ENCODE measurements around the gene TBL3. TPM values are rescaled to one million over a fixed set of nuclear protein-coding genes. Genes with fewer than 3 reads are reported as not detected.

TBL3 gene
- polyA plus RNA-seq, 1 donor = 32.9 TPM

GRCh38 chr16:2028620-2029220, 56.9 kb downstream of the TBL3 start:
- Histone ChIP-seq H3K27ac (ENCODE audit: low read length) (no peak overlapping the region), H3K4me3 (ENCODE audit: low read length) (no peak overlapping the region), H3K36me3 (ENCODE audit: control insufficient read depth, insufficient read depth, low read length) (peaks cover 9% of the 10 kb centered on the region), H3K4me1 (ENCODE audit: control insufficient read depth, insufficient read depth, low read length) (peaks cover 19% of the 10 kb centered on the region), H3K27me3 (ENCODE audit: control insufficient read depth, insufficient read depth, low read length) (peaks cover 21% of the 10 kb centered on the region), H3K9me3 (ENCODE audit: control insufficient read depth, low read depth, low read length) (no peaks in the 10 kb centered on the region)
- no CpG with 5 or more reads among the region's 18 CpGs for WGBS (ENCODE audit: insufficient coverage, low lambda C conversion rate)
- DNase-seq = no peak

GRCh38 chr16:2029350-2029749, 57.5 kb downstream of the TBL3 start:
- H3K9me3 ChIP-seq (ENCODE audit: control insufficient read depth, low read depth, low read length) = peaks cover 3% of the 10 kb centered on the region
- WGBS (ENCODE audit: insufficient coverage, low lambda C conversion rate) = no CpG with 5 or more reads among the region's 22 CpGs
- no peak for DNase-seq
- no peak overlapping the region for H3K4me3 ChIP-seq (ENCODE audit: low read length)
- H3K4me1 ChIP-seq (ENCODE audit: control insufficient read depth, insufficient read depth, low read length) = peaks cover 16% of the 10 kb centered on the region
- no peak overlapping the region for H3K27ac ChIP-seq (ENCODE audit: low read length)
- peaks cover 21% of the 10 kb centered on the region for H3K27me3 ChIP-seq (ENCODE audit: control insufficient read depth, insufficient read depth, low read length)
- peaks cover 9% of the 10 kb centered on the region for H3K36me3 ChIP-seq (ENCODE audit: control insufficient read depth, insufficient read depth, low read length)

GRCh38 chr16:2030036-2030435, 58.2 kb downstream of the TBL3 start:
- DNase-seq = no peak
- peaks cover 9% of the 10 kb centered on the region for H3K36me3 ChIP-seq (ENCODE audit: control insufficient read depth, insufficient read depth, low read length)
- no peak overlapping the region for H3K4me3 ChIP-seq (ENCODE audit: low read length)
- peaks cover 19% of the 10 kb centered on the region for H3K4me1 ChIP-seq (ENCODE audit: control insufficient read depth, insufficient read depth, low read length)
- WGBS (ENCODE audit: insufficient coverage, low lambda C conversion rate) = no CpG with 5 or more reads among the region's 11 CpGs
- peaks cover 21% of the 10 kb centered on the region for H3K27me3 ChIP-seq (ENCODE audit: control insufficient read depth, insufficient read depth, low read length)
- H3K27ac ChIP-seq (ENCODE audit: low read length) = no peak overlapping the region
- H3K9me3 ChIP-seq (ENCODE audit: control insufficient read depth, low read depth, low read length) = peaks cover 3% of the 10 kb centered on the region

- H3K9me3 ChIP-seq (ENCODE audit: control insufficient read depth, low read depth, low read length) = peaks cover 6% of the 10 kb centered on the region
- H3K27ac ChIP-seq (ENCODE audit: low read length) = no peak overlapping the region
- H3K4me3 ChIP-seq (ENCODE audit: low read length) = no peak overlapping the region
- no CpG with 5 or more reads among the region's 11 CpGs for WGBS (ENCODE audit: insufficient coverage, low lambda C conversion rate)
- H3K27me3 ChIP-seq (ENCODE audit: control insufficient read depth, insufficient read depth, low read length) = peaks cover 18% of the 10 kb centered on the region
- peaks cover 30% of the 10 kb centered on the region for H3K4me1 ChIP-seq (ENCODE audit: control insufficient read depth, insufficient read depth, low read length)
- no peak for DNase-seq
- peaks cover 9% of the 10 kb centered on the region for H3K36me3 ChIP-seq (ENCODE audit: control insufficient read depth, insufficient read depth, low read length)
These were observed 59.3 kb downstream of the TBL3 start for GRCh38 chr16:2031081-2031577.

Other genes with a start within 250 kb of the TBL3 start
- gene NME3, start 200.5 kb upstream of the TBL3 start, polyA plus RNA-seq = 57.7 TPM
- 12.2 TPM for gene EME2, start 199.2 kb upstream of the TBL3 start, polyA plus RNA-seq
- 82.8 TPM for gene MRPS34, start 198.9 kb upstream of the TBL3 start, polyA plus RNA-seq
- gene SPSB3, start 189.5 kb upstream of the TBL3 start, polyA plus RNA-seq = 36.5 TPM
- gene NUBP2, start 189.1 kb upstream of the TBL3 start, polyA plus RNA-seq = 39.4 TPM
- 8.3 TPM for gene IGFALS, start 178.3 kb upstream of the TBL3 start, polyA plus RNA-seq
- gene HAGH, start 145.2 kb upstream of the TBL3 start, polyA plus RNA-seq = 55.5 TPM
- gene FAHD1, start 144.8 kb upstream of the TBL3 start, polyA plus RNA-seq = 49.6 TPM
- gene MEIOB, start 99.9 kb upstream of the TBL3 start, polyA plus RNA-seq = 0.54 TPM
- gene HS3ST6, start 53.6 kb upstream of the TBL3 start, polyA plus RNA-seq = 0.04 TPM
- 38.8 TPM for gene MSRB1, start 28.9 kb upstream of the TBL3 start, polyA plus RNA-seq
- 0.22 TPM for gene RPL3L, start 17.4 kb upstream of the TBL3 start, polyA plus RNA-seq
- gene NDUFB10, start 12.5 kb upstream of the TBL3 start, polyA plus RNA-seq = 128 TPM
- gene RPS2, start 7.2 kb upstream of the TBL3 start, polyA plus RNA-seq = 3,022 TPM
- gene RNF151, start 5.2 kb upstream of the TBL3 start, polyA plus RNA-seq = 0.09 TPM
- 2.8 TPM for gene NOXO1, start 9.4 kb downstream of the TBL3 start, polyA plus RNA-seq
- gene GFER, start 12.1 kb downstream of the TBL3 start, polyA plus RNA-seq = 48.5 TPM
- 4.2 TPM for gene SYNGR3, start 17.9 kb downstream of the TBL3 start, polyA plus RNA-seq
- gene ZNF598, start 37.8 kb downstream of the TBL3 start, polyA plus RNA-seq = 28.9 TPM
- 4.4 TPM for gene NPW, start 47.7 kb downstream of the TBL3 start, polyA plus RNA-seq
- gene NHERF2, start 54.8 kb downstream of the TBL3 start, polyA plus RNA-seq = 32.3 TPM
- 15.6 TPM for gene NTHL1, start 75.8 kb downstream of the TBL3 start, polyA plus RNA-seq
- 85.9 TPM for gene TSC2, start 75.9 kb downstream of the TBL3 start, polyA plus RNA-seq
- gene PKD1, start 163.8 kb downstream of the TBL3 start, polyA plus RNA-seq = 58.4 TPM
- gene RAB26, start 176.6 kb downstream of the TBL3 start, polyA plus RNA-seq = 19.1 TPM
- 63.3 TPM for gene TRAF7, start 183.7 kb downstream of the TBL3 start, polyA plus RNA-seq
- gene CASKIN1, start 224.6 kb downstream of the TBL3 start, polyA plus RNA-seq = 0.96 TPM
- gene MLST8, start 233.4 kb downstream of the TBL3 start, polyA plus RNA-seq = 40.0 TPM
- gene BRICD5, start 238.8 kb downstream of the TBL3 start, polyA plus RNA-seq = 10.5 TPM
- 11.7 TPM for gene PGP, start 242.8 kb downstream of the TBL3 start, polyA plus RNA-seq